HG02840 (cell line): ENCODE results near the gene DNAAF6.

ENCODE experiments used
- ATAC-seq: cut with Tn5 transposase; IDR thresholded peaks from one replicate; pipeline ENCODE4 v1.9.1; 2021; ENCODE audit warnings: mild to moderate bottlenecking, moderate library complexity, moderate number of reproducible peaks; ENCODE audit not compliant: unreplicated experiment, low FRiP score

The DNAAF6 gene

DNA sequence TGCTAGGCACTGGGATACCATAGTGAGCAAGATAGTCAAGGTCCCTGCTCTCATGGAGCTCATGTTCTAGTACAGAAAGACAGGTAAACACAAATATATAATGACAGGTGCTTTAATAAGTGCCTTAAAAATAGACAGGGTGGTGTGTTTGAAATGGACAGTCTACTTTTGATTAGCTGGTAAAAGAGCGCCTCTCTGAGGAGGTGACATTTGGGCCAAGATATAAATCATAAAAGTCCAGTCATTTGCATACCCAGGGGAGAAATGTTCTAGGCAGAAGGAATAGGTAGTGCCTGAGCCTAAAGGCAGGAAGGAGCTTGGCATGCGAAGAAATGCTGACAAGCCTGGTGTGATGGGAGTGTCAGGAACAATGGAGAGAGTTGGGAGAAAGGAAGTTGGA, 83.6 kb downstream of the DNAAF6 start:
- ATAC-seq = no peak

DNA sequence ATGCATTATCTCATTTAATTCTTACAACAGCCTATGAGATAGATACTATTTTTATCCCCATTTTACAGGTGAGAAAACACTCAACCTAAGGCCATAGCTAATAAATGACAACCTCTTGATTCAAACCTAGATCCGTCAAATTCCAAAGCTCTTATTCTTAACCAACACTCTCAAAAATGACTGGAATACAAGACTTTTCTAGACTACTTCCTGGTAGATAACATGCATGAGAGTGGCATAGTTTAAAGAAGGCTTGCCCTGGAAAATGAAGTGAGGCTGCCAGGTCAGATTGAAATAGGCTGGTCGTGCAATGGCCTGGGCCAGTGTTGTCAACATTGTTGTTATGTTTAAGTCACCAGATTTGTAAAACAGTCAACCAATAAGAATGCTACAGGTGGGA, 86.6 kb downstream of the DNAAF6 start:
- no peak for ATAC-seq
